Mesendoderm (in vitro differentiated cells): ENCODE measurements around the gene RBCK1.

Experiments used
- DNase-seq: peaks from one replicate; pipeline ENCODE4 v3.0.0; 2013
- H2AK5ac ChIP-seq: 2 replicates; pipeline ENCODE4 v1.6.1; 2013; ENCODE audit warnings: low read length, inconsistent platforms
- H2BK120ac ChIP-seq: 2 replicates; pipeline ENCODE4 v1.6.1; 2013; ENCODE audit warnings: low read depth, mild to moderate bottlenecking, low read length, moderate library complexity, mixed read lengths
- H2BK15ac ChIP-seq: replicated peaks from 2 replicates; pipeline ENCODE4 v1.6.1; 2013; ENCODE audit warnings: low read depth, mild to moderate bottlenecking, moderate library complexity
- H2BK5ac ChIP-seq: 2 replicates; pipeline ENCODE4 v1.6.1; 2013; ENCODE audit warnings: low read length, inconsistent platforms
- H3K18ac ChIP-seq: 2 replicates; pipeline ENCODE4 v1.6.1; 2013; ENCODE audit warnings: mild to moderate bottlenecking, low read length, mixed read lengths
- H3K23ac ChIP-seq: one replicate; pipeline ENCODE4 v1.6.1; 2013; ENCODE audit warnings: low read length
- H3K27ac ChIP-seq: 2 replicates; pipeline ENCODE4 v1.5.1; 2013; ENCODE audit warnings: low read depth, mild to moderate bottlenecking, inconsistent platforms, low read length, moderate library complexity
- H3K27me3 ChIP-seq: 2 replicates; pipeline ENCODE4 v1.6.1; 2013; ENCODE audit warnings: low read length, control low read depth, mild to moderate bottlenecking, inconsistent platforms; ENCODE audit not compliant: insufficient read depth, poor library complexity
- H3K36me3 ChIP-seq: 2 replicates; pipeline ENCODE4 v1.6.1; 2013; ENCODE audit warnings: low read length, inconsistent platforms; ENCODE audit not compliant: control insufficient read depth, insufficient read depth
- H3K4ac ChIP-seq: one replicate; pipeline ENCODE4 v1.6.1; 2013; ENCODE audit warnings: low read depth, mild to moderate bottlenecking, low read length, moderate library complexity
- H3K4me1 ChIP-seq: 2 replicates; pipeline ENCODE4 v1.6.1; 2013; ENCODE audit warnings: low read depth, low read length, inconsistent platforms; ENCODE audit not compliant: control insufficient read depth
- H3K4me2 ChIP-seq: 2 replicates; pipeline ENCODE4 v1.6.1; 2013; ENCODE audit warnings: low read length
- H3K4me3 ChIP-seq: 2 replicates; pipeline ENCODE4 v1.5.1; 2013; ENCODE audit warnings: mild to moderate bottlenecking, low read length
- H3K56ac ChIP-seq: one replicate; pipeline ENCODE4 v1.6.1; 2013; ENCODE audit warnings: low read length
- H3K79me1 ChIP-seq: 2 replicates; pipeline ENCODE4 v1.6.1; 2013; ENCODE audit warnings: low read length, inconsistent platforms
- H3K79me2 ChIP-seq: 2 replicates; pipeline ENCODE4 v1.6.1; 2013; ENCODE audit warnings: mild to moderate bottlenecking, low read length; ENCODE audit not compliant: control insufficient read depth, insufficient read depth
- H3K9ac ChIP-seq: 2 replicates; pipeline ENCODE4 v1.6.1; 2013; ENCODE audit warnings: low read length, inconsistent platforms
- H4K5ac ChIP-seq: one replicate; pipeline ENCODE4 v1.6.1; 2013; ENCODE audit warnings: low read length
- H4K8ac ChIP-seq: one replicate; pipeline ENCODE4 v1.6.1; 2013; ENCODE audit warnings: low read depth, mild to moderate bottlenecking, control low read depth, low read length, moderate library complexity
- WGBS: extraction: QIAGEN DNeasy Blood & Tissue Kit; methylation state at CpG from one replicate; pipeline ENCODE4 v1.1.7; 2013; ENCODE audit warnings: low lambda C conversion rate, missing lambda C conversion rate; ENCODE audit not compliant: insufficient coverage; ENCODE audit errors: extremely low coverage; 5-methylcytosine and 5-hydroxymethylcytosine counted together

RBCK1 gene

GRCh38 chr20:433300-433975 lies 25.3 kb downstream of the RBCK1 start:
- no peak overlapping the region for H4K8ac ChIP-seq
- H3K56ac ChIP-seq = no peak overlapping the region
- H3K4ac ChIP-seq = no peak overlapping the region
- no peak overlapping the region for H3K18ac ChIP-seq
- no peak overlapping the region for H2BK120ac ChIP-seq
- DNase-seq = no peak
- H2BK15ac ChIP-seq = no peak overlapping the region
- no peak overlapping the region for H3K4me2 ChIP-seq
- H3K27me3 ChIP-seq = no peaks in the 10 kb centered on the region
- WGBS = no CpG with 5 or more reads among the region's 12 CpGs
- H3K79me1 ChIP-seq = no peaks in the 10 kb centered on the region
- no peak overlapping the region for H3K23ac ChIP-seq
- peaks cover 6% of the 10 kb centered on the region for H3K36me3 ChIP-seq
- H4K5ac ChIP-seq = no peak overlapping the region
- no peak overlapping the region for H2BK5ac ChIP-seq
- no peak overlapping the region for H3K4me3 ChIP-seq
- H3K9ac ChIP-seq = no peak overlapping the region
- H3K4me1 ChIP-seq = no peaks in the 10 kb centered on the region
- H2AK5ac ChIP-seq = no peak overlapping the region
- H3K27ac ChIP-seq = no peak overlapping the region
- no peaks in the 10 kb centered on the region for H3K79me2 ChIP-seq

GRCh38 chr20:434221-434620 lies 26.1 kb downstream of the RBCK1 start:
- Histone ChIP-seq H3K27me3 (no peaks in the 10 kb centered on the region), H3K4me1 (no peaks in the 10 kb centered on the region), H3K4me3 (no peak overlapping the region), H4K5ac (no peak overlapping the region), H3K18ac (no peak overlapping the region), H3K4me2 (no peak overlapping the region), H2BK120ac (no peak overlapping the region), H3K36me3 (peaks cover 7% of the 10 kb centered on the region), H2BK5ac (no peak overlapping the region), H3K79me2 (no peaks in the 10 kb centered on the region), H2BK15ac (no peak overlapping the region), H3K56ac (no peak overlapping the region), H3K79me1 (no peaks in the 10 kb centered on the region), H2AK5ac (no peak overlapping the region), H3K23ac (no peak overlapping the region), H3K9ac (no peak overlapping the region), H4K8ac (no peak overlapping the region), H3K27ac (no peak overlapping the region), H3K4ac (no peak overlapping the region)
- no CpG with 5 or more reads among the region's 11 CpGs for WGBS
- peak; percentile 90 for DNase-seq

- peaks cover 8% of the 10 kb centered on the region for H3K36me3 ChIP-seq
Measured at GRCh38 chr20:434661-435419, 26.7 kb downstream of the RBCK1 start.

GRCh38 chr20:435558-435957 lies 27.5 kb downstream of the RBCK1 start:
- H4K8ac ChIP-seq = no peak overlapping the region
- no peaks in the 10 kb centered on the region for H3K79me1 ChIP-seq
- no peak overlapping the region for H2BK120ac ChIP-seq
- no peaks in the 10 kb centered on the region for H3K4me1 ChIP-seq
- no peak overlapping the region for H3K56ac ChIP-seq
- peaks cover 8% of the 10 kb centered on the region for H3K36me3 ChIP-seq
- no peak overlapping the region for H3K4ac ChIP-seq
- WGBS = no CpG with 5 or more reads among the region's 7 CpGs
- H2BK15ac ChIP-seq = no peak overlapping the region
- H3K27ac ChIP-seq = no peak overlapping the region
- no peak overlapping the region for H3K18ac ChIP-seq
- H3K27me3 ChIP-seq = no peaks in the 10 kb centered on the region
- no peak overlapping the region for H3K23ac ChIP-seq
- no peak overlapping the region for H3K4me3 ChIP-seq
- H3K79me2 ChIP-seq = no peaks in the 10 kb centered on the region
- no peak overlapping the region for H2BK5ac ChIP-seq
- no peak for DNase-seq
- H3K9ac ChIP-seq = no peak overlapping the region
- no peak overlapping the region for H3K4me2 ChIP-seq
- H2AK5ac ChIP-seq = no peak overlapping the region
- H4K5ac ChIP-seq = no peak overlapping the region

More at GRCh38 chr20:434661-435419, 26.7 kb downstream of the RBCK1 start:
- Histone ChIP-seq H3K27me3 (no peaks in the 10 kb centered on the region), H2BK15ac (no peak overlapping the region), H3K4ac (no peak overlapping the region), H3K23ac (peak overlapping the region; percentile 19), H2AK5ac (no peak overlapping the region), H3K79me2 (no peaks in the 10 kb centered on the region), H2BK120ac (no peak overlapping the region), H3K4me1 (no peaks in the 10 kb centered on the region), H3K79me1 (no peaks in the 10 kb centered on the region), H3K18ac (no peak overlapping the region), H2BK5ac (no peak overlapping the region), H3K4me2 (no peak overlapping the region), H3K27ac (no peak overlapping the region), H3K4me3 (no peak overlapping the region), H3K56ac (no peak overlapping the region), H4K5ac (no peak overlapping the region), H4K8ac (no peak overlapping the region), H3K9ac (no peak overlapping the region)
- DNase-seq = no peak
- WGBS = no CpG with 5 or more reads among the region's 16 CpGs

- Histone ChIP-seq H4K8ac (no peak overlapping the region), H3K27me3 (no peaks in the 10 kb centered on the region), H3K18ac (no peak overlapping the region), H3K79me2 (no peaks in the 10 kb centered on the region), H3K4me1 (no peaks in the 10 kb centered on the region), H3K4ac (no peak overlapping the region), H3K23ac (no peak overlapping the region), H4K5ac (no peak overlapping the region), H2BK15ac (no peak overlapping the region), H3K79me1 (no peaks in the 10 kb centered on the region), H3K36me3 (peaks cover 8% of the 10 kb centered on the region), H3K4me3 (no peak overlapping the region), H3K9ac (no peak overlapping the region), H3K4me2 (no peak overlapping the region), H2AK5ac (no peak overlapping the region), H3K56ac (no peak overlapping the region), H2BK5ac (no peak overlapping the region), H3K27ac (no peak overlapping the region), H2BK120ac (no peak overlapping the region)
- WGBS = no CpG with 5 or more reads among the region's 5 CpGs
- no peak for DNase-seq
Measured at GRCh38 chr20:436476-436875, 28.4 kb downstream of the RBCK1 start.
